Activated CD8-positive, alpha-beta memory T cell treated with anti-CD3 and anti-CD28 coated beads, Interleukin-2, amount 50 U/mL, for 1 hour (primary cell): Measurements from ENCODE around the gene P2RY8.
"Not testable (repeated sequence)": the region's sequence is repeated elsewhere in the genome, so short reads cannot be mapped to it uniquely, and the experiment has no call there.

ENCODE experiments used
- DNase-seq: peaks from one replicate; pipeline ENCODE4 v3.0.0-alpha.2; 2020; ENCODE audit errors: extremely low read depth

P2RY8 gene

DNA sequence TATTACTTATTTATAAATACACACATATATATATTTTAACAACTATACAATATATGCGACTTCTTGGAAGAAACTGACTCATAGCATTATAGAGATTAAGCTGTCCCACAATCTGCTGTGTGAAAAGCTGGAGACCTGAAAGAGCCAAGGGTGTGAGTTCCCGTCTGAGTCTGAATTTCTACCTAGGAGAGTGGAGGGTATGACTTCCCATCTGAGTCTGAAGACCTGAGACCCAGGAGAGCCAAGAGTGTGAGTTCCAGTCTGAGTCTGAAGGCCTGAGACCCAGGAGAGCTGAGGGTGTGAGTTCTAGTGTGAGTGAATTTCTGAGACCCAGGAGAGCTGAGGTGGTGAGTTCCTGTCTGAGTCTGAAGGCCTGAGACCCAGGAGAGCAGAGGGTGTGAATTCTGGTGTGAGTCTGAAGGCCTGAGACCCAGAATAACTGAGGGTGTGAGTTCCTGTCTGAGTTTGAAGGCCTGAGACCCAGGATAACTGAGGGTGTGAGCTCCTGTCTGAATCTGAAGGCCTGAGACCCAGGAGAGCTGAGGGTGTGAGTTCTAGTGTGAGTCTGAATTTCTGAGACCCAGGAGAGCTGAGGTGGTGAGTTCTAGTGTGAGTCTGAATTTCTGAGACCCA is 8.9 kb upstream of the P2RY8 start:
- no peak for DNase-seq

DNA sequence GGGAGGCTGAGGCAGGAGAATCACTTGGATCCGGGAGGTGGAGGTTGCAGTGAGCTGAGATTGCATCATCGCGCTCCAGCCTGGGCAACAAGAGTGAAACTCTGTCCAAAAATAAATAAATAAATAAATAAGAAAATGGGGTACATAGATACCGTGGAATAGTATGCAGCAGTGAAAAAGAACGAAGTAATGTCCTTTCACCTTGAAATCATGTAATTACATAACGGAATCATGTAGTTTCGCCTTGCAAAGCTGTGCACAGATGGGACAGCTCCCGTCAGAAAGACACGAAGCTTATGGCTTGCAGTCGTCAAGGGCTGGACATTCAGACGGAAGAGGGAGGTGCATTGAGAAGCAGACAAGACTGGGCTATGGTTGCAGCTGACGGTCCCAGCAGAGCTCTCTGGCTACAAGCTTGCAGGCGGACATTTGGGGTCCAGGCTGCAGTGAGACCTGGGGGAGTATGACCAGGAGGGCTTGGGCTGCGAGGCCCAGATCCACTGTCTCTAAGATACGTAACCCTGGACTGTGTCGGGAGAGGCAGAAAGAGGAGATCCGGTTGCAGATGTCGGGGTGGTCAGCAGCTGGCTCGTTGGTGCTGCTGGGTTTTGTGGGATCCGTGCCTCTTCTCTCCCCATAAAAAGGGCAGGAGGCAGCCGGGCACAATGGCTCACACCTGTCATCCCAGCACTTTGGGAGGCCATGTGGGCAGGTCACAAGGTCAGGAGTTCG is 6.2 kb upstream of the P2RY8 start:
- DNase-seq: no peak

DNA sequence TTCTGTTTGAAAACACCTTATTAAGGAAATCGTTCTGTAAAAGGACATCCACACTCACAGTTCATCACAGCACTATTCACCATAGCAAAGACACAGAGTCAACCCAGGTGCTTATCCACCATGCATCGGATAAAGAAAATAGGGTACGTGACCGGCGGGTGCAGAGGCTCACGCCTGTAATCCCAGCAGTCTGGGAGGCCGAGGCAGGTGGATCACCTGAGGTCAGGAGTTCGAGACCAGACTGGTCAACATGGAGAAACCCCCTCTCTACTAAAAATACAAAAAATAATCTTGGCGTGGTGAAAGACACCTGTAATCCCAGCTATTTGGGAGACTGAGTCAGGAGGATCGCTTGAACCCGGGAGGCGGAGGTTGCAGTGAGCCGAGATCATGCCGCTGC is 2.2 kb upstream of the P2RY8 start:
- not testable (repeated sequence) for DNase-seq

DNA sequence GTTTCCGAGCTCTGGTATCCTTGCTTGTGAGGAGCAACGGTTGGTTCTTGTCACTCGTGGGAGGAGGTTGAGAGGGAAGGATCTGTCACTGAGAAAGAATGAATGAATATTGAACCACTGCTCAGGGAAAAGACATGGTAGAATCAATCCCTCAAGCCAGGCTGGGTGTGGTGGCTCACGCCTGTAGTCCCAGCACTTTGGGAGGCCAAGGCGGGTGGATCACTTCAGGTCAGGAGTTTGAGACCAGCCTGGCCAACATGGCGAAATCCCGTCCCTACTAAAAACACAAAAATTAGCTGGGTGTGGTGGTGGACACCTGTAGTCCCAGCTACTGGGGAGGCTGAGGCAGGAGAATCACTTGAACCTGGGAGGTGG is 718 bp upstream of the P2RY8 start:
- DNase-seq: not testable (repeated sequence)

DNA sequence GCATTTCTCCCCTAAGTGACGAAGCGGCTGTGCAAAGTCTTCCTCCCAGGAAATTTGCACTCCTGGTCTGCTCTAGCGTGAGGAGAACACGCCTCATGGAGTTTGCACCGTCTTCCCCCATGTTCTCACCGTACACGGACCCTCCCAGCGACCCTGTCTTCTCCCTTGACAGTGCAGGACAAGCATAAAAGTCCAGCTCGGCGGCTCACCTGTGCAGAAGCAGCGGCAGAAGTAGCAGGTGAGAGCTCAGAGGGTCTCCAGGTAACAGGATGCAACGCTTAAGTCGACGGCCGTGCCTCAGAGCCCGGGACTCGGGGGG is 314 bp downstream of the P2RY8 start:
- no peak for DNase-seq

DNA sequence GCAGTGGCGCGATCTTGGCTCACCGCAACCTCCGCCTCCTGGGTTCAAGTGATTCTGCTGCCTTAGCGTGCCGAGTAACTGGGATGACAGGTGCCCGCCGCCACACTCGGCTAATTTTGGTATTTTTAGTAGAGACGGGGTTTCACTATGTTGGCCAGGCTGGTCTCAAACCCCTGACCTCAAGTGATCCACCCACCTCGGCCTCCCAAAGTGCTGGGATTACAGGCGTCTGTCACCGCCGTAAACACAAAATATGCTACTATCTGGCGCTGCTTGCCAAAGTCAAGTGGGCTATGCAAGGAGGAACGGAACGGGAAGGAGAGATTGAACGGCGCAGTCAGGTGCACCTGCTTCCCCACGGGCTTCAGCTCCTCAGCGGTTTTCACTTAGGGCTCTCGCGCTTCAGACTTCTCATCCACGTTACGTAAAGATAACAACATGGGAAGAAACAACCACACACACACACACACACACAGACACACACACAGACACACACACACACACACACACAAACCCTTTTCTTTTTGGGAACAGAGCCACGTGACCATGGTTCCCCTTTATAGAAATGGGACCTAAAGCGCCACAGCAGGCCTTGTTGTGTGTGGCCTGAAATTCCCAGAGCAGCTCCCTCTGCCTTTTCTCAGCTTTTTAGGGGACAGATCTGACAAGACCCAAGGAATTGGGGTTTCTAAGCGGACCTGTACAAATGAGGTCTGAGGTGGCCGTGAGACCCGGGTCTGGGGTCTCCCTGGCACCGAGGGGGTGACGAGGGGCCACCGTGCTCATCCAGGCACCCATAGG is 1.5 kb downstream of the P2RY8 start:
- no peak for DNase-seq

DNA sequence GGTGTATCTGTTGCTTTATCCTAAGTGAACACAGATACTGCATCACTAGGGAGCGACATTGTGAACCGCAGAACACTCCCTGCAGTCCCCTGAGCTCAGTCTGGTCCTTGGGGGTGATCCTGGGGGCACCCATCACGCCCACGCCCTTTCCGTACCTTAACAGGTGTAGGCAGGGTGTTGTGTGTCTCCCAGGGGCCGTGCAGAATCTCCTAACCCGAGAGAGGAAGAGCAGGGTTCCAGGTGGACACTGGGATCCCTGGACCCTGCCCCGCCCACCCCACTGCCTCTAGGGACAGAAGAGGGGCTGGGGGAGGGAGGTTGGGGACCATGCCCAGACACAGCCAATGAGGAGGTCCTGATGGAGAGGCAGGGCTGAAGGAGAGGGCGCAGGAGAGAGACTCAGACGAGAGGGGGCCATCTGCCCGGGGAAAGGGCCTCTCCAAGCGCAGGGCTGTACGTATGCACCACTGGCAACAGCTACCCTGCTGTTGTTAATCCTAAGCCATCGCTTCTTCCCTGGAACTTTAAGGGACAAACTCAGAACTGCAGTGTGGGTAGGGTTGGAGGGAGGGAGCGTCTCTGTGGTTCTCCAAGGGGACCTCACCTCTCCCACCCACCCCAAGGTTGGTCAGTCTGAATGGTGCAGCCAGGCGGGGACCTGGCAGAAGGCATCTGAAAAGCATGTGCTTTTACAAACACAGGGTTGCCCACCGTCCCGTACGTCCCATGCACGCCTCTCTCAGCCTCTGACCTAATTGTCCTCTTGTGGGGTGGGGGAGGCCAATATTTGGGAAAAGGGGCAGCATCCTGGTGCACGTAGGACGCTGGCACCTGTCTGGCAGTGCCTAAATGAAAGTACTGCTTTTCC is 2.5 kb downstream of the P2RY8 start:
- no peak for DNase-seq

DNA sequence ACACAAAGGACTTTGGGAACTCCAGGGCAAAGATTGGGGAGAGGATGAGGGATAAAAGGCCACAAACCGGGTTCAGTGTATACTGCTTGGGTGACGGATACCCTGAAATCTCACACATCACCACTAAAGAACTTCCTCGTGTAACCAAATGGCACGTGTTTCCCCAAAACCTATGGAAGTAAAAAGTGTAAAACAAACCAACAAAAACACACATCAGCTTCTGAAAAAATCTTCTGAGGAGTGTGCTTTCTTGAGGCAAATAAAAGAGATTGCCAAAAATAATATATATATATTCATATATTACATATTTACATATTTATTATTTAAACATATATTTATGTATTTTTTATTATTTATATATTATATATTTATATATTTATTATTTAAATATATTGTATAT is 3.9 kb downstream of the P2RY8 start:
- no peak for DNase-seq

DNA sequence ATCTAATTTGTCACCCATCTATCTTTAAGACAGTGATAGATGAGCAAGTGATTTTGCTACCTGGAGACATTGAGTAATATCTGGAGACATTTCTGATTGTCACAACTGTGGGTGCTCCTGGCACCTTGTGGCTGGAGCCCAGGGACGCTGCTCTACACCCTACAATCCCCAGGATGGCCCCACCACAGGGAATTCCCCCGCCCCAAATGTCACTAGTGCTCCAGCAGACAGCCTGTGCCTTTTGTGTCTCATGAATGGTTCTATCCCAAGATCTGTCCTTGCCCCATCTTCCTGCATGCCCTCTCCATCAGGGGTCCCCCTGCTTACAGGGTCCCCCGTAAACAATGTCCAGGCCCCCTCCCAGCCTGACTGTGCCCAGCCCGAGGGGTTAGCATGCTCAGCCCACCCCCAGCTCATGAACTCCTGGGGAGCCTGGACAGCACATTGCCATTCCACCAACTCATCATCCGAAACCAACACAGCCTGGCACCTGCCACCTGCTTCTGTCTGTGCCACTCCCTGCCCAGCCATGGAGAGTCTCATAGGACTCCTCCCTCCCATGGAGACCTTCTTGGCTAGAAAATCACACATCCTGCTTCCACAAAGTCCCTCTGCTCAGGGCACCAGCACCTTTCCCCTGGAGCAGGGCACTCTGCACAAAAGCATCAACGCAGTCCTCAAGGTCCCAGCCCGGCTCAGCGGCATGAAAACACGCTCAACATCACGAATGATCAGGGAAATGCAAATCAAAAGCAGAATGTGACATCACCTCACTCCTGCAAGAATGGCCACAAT is 5.7 kb downstream of the P2RY8 start:
- DNase-seq: no peak

DNA sequence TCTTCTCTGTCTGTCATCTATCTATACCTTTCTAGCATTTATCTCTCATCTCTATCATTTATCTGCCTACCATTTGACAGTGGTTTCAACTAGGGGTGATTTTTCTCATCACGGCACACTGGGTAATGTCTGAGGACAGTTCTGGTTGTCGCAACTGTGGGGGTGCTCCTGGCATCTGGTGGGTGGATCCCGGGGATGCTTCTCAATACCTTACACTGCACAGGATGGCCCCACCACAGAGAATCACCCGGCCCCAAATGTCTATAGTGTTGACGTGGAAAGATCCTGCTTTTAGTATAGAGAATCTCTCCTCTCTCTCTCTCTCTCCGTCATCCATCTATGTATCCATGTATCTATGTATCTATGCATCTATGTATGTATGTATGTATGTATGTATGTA is 7.2 kb downstream of the P2RY8 start:
- no peak for DNase-seq

DNA sequence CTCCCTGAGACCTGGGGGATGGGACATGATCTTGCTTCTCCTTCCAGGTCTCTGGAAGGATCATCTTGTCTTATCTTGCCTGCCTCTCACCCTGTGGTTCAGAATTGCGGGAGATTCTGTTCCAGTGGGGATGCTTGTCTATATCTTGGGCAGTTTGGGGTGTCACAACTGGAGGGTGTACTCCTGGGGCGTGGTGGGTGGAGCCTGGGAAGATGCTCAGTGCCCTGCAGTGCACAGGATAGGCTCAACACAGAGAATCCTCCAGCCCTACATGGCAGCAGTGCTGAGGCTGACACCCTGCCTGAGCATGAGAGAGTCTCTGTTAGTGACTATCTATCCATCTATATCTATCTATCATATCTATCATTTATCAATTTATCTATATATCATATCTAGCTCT is 7.7 kb downstream of the P2RY8 start:
- no peak for DNase-seq

DNA sequence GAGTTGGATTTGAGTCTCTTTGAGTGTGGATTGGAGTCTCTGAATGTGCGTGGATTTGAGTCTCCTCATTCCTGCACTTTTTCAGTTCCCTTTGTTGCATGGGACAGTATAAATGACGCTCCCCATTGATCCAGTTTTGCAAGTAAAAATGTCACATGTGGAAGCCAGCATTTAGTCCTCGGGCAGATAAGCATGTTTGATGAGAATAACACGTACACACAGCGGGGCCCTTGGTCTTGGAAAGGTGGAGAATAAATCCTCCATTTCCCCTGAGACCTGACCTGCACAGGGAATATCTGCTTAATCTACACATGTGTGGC is 8.1 kb downstream of the P2RY8 start:
- no peak for DNase-seq

DNA sequence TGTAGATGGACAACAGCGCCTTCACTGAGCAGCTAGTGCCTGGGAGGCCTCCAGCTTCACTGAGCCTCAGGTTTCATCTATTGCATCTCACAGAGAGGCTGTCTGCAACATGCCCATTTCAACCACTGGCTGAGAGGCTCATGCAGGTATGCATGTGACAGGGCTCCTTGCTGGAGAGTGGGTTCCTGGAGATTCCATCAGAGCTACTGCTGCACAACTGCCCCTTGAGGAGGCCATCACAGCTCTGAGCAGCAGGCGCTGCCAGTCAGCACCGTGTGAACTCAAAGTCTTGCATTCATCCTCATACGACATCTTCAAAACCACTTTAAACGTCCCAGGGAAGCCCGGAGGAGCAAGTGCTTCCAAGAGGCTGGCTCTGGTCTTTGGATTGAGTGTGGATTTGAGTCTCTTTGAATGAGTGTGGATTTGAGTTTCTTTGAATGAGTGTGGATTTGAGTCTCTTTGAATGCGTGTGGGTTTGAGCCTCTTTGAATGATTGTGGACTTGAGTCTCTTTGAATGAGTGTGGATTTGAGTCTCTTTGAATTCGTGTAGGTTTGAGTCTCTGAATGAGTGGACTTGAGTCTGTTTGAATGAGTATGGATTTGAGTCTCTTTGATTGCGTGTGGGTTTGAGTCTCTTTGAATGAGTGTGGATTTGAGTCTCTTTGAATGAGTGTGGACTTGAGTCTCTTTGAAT is 8.7 kb downstream of the P2RY8 start:
- no peak for DNase-seq

DNA sequence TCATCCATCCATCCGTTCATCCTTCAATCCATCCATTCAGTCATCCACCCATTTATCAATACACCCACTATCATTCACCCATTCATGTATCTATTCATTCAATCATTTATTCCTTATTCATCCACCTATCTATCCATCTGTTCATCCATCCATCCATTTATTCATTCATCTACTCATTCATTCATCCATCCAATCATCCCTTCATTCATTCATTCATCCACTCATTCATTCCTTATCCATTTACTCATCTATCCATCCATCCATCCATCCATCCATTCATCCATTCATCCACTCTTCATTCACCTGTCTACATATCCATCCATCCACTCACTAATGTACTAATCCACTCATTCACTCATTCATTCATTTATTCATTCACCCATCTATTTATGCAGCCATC is 9.5 kb downstream of the P2RY8 start:
- DNase-seq: no peak

DNA sequence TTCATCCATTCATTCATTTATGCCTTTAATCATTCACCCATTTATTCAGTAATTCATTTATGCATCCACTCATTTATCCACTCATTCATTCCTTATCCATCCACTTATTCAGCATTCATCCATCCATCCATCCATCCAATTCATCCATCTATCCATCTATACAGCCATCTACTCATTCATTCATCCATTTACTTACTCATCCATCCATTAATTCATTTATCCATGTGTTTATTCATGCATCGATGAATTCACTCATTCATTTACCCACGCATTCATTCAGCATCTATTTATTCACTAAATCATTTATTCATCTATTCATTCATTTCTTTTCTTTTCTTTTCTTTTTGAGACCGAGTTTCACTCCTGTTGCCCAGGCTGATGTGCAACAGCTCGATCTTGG is 10.4 kb downstream of the P2RY8 start:
- DNase-seq: no peak

DNA sequence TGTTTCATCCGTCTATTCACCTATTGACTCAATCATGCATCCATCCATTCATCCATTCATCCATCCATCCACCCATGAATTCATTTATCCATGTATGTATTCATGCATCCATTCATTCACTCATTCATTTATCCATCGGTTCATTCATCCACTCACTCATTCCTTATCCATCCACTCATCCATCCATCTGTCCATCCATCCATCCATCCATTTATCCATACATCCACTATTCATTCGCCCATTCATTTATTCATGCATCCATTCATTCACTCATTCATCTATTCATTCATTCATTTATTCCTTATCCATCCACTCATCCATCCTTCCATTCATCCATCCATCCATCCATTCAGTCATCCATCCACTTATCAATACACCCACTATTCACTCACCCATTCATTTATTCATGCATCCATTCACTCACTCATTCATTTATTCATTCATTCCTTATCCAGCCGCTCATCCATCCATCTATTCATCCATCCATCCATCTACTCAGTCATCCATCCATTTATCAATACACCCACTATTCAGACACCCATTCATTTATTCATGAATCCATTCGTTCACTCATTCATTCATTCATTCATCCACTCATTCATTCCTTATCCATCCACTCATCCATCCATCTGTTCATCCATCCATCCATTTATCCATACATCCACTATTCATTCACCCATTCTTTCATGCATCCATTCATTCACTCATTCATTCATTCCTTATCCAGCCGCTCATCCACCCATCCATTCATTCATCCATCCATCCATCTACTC is 11.2 kb downstream of the P2RY8 start:
- DNase-seq: no peak

DNA sequence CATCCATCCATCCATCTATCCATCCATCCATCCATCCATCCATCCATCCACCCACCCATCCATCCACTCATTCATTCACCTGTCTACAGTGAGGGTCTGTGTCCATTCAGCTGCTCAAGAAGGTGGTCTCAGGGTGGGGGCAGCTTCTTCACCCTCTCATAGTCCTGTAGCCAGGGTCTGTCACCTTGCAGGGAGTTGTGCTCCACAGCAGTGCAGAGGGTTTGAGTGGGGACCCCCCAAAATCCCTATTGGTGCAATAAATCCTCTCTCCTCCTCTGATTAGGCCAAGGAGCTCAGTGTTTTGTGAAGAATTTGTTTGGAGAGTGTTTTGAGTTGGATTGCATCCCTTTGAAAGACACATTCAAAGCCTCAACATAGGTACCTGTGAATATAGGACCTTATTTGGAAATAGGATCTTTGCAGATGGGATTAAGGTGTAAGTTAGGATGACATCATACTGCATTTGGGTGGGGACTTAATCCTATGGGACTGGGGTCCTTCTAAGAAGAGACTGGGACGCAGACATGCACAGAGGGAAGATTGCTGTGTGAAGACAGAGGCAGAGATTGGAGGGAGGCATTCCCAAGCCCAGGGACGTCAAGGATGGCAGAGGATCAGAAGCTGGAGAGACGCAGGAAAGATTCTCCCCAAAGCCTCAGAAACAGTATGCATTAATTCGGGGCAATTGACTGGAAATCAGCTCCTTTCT is 12.0 kb downstream of the P2RY8 start:
- DNase-seq: no peak

DNA sequence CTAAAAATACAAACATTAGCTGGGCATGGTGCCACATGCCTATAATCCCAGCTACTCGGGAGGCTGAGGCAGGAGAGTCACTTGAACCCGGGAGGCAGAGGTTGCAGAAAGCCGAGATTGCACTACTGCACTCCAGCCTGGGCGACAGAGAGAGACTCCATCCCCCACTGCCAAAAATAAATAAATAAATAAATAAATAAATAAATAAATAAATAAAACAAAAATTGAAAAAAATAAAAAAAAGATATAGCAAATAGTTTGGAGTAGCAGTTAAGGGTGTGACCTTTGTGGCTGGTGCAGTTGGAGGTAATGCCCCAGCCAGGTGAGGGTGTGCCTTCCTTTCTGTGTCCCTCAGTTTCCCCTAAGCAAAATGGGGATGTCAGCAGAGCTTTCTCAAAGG is 14.1 kb downstream of the P2RY8 start:
- not testable (repeated sequence) for DNase-seq

DNA sequence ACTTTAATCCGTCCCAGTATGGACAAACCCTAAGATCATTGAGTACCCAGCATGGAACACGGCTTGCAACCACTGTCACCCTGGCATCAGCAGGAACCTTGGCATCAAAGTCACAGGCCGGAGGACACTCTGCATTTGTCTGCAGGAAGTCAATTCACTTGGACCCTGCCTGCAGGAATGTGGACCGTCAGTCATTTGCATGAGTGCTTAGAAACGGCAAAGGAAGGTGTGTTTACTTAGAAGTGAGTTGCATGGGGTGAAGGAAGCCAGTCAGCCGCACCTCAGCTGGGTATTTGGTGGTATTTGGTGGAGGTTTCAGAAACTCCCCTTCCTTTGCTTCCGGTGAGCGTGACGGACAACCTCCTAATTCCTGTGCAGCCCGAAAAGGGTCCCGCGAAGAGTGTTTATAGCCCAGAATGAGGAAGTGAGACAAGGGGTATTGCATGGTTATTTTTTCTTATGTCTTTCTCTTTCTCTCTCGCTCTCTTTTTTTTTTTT is 15.5 kb downstream of the P2RY8 start:
- DNase-seq: no peak
